ENCODE measurements around the gene STIMATE.

DNA sequence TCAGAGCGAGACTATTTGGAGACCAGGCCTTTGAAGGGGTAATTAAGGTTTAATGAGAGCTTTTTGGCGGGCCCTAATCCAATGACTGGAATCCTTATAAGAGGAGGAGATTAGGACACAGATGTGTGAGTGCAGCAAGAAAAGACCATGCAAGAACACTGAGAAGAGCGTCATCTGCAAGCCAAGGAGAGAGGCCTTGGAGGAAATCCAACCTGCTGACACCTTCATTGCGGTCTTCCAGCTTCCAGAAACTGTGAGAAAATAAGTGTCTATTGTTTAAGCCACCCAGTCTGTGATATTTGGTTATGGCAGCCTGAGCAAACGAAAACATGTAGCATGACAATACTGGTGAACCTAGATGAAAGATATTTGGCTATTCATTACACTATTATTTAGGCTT lies 39.5 kb downstream of the STIMATE start:
- TF ChIP-seq, protein P1, sequence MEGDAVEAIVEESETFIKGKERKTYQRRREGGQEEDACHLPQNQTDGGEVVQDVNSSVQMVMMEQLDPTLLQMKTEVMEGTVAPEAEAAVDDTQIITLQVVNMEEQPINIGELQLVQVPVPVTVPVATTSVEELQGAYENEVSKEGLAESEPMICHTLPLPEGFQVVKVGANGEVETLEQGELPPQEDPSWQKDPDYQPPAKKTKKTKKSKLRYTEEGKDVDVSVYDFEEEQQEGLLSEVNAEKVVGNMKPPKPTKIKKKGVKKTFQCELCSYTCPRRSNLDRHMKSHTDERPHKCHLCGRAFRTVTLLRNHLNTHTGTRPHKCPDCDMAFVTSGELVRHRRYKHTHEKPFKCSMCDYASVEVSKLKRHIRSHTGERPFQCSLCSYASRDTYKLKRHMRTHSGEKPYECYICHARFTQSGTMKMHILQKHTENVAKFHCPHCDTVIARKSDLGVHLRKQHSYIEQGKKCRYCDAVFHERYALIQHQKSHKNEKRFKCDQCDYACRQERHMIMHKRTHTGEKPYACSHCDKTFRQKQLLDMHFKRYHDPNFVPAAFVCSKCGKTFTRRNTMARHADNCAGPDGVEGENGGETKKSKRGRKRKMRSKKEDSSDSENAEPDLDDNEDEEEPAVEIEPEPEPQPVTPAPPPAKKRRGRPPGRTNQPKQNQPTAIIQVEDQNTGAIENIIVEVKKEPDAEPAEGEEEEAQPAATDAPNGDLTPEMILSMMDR (IDR thresholded peaks at IDR 0.05 in 8 of 11, conservative IDR thresholded peaks at IDR 0.05 in 3 of 11) = no peak
- TF ChIP-seq POLR2A (IDR thresholded peaks at IDR 0.05) = no peak
- TF ChIP-seq POLR2AphosphoS5 (IDR thresholded peaks at IDR 0.05) = no peak

Data from spleen (tissue), 7 donors.